SK-N-SH treated with all-trans-retinoic acid at 6 μM for 48 hours (cell line): ENCODE measurements around the gene BAZ1A.

Source experiments
- ARNTL ChIP-seq: fragments of 450-650 bp; formaldehyde crosslinking; IDR thresholded peaks from 2 replicates; pipeline ENCODE4 v1.5.0; 2020; ENCODE audit warnings: low read depth, mild to moderate bottlenecking, moderate library complexity, borderline replicate concordance
- BACH2 ChIP-seq: fragments of 250-450 bp; sonication (Bioruptor Pico); IDR thresholded peaks from 2 replicates; pipeline ENCODE4 v1.9.0; 2021; ENCODE audit warnings: mild to moderate bottlenecking, borderline replicate concordance
- PPARA ChIP-seq: fragments of 250-450 bp; sonication (Bioruptor Pico); IDR thresholded peaks from 2 replicates; pipeline ENCODE4 v1.5.0; 2020; ENCODE audit warnings: mild to moderate bottlenecking, borderline replicate concordance

GRCh38 chr14:34732802-34733201, 142.4 kb downstream of the BAZ1A start:
- no peak for TF ChIP-seq PPARA (CRISPR knock-in tag)
- no peak for TF ChIP-seq ARNTL
- TF ChIP-seq BACH2 (CRISPR knock-in tag): no peak
